ENCODE measurements around the gene CCDC127. TPM values are rescaled to one million over a fixed set of nuclear protein-coding genes. Genes with fewer than 3 reads are reported as not detected.
"Not testable (repeated sequence)": the region's sequence is repeated elsewhere in the genome, so short reads cannot be mapped to it uniquely, and the experiment has no call there.

The CCDC127 gene
- total RNA-seq, 2 donors from 2014 or later: 1.9 to 2.4 TPM

DNA sequence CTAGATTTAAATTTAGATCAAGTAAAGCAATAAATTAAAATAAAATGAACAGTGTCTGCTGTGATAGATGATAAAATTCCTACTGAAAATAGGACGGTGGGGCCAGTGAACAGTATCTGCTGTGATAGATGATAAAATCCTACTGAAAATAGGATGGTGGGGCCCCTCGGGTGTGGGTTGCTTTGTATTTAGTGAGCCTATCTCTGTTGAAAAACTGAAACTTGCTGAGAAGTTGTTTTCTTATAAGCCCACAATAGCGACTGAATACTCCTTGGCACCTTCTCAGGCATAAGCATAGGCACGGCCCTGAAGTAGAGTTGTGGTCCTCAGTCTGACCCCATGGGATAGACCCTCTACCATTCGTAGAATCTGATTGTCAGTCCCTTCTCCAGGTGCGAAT lies 5.8 kb upstream of the CCDC127 start:
- H3K27me3 Mint-ChIP-seq: no peaks in the 10 kb centered on the region
- ATAC-seq (no peak), DNase-seq (no peak)
- peaks cover 28% of the 10 kb centered on the region for H3K4me1 Mint-ChIP-seq
- no peaks in the 10 kb centered on the region for H3K9me3 ChIP-seq (ENCODE audit: control insufficient read depth, low read length, poor library complexity, severe bottlenecking)
- H3K27ac Mint-ChIP-seq: peak overlapping the region; percentile 96
- peaks cover 9% of the 10 kb centered on the region for H3K36me3 Mint-ChIP-seq (ENCODE audit: low read depth)
- no peak overlapping the region for H3K4me3 Mint-ChIP-seq

DNA sequence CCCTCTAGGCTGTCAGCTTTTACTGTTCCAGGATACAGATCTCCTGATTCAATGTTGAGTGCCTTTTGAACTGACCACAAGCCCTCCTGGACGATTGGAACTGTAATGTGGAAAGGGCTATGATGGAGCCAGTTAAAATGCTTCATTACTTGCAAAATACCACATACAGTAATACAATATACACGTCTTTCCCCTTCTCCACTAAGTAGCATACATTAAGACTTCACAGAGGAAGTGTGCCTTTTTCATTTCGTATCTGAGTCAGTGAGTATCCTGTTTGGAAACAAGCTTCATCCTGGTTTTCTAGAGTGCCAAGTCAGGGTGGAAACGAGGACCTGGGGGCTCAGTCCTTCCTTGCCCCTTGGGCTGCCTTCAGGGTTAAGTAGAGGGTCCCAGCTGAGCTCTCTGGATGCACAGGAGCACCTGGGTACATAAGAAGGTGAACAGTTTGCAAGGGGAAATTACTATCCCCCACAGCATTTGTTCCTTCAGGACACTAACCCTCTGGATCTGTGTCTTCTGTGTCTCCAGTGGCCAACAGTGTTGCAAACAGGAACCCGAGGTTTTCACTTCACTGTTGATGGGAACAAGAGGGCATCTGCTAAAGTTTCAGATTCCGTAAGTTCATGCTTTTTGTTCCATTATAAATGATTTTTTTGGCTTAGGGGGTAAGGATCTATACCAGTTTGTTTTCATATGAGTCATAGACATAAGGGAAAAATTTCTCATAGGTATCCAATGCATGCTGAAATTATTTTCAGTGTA lies 5.2 kb upstream of the CCDC127 start:
- H3K4me1 Mint-ChIP-seq: peaks cover 28% of the 10 kb centered on the region
- not testable (repeated sequence) for DNase-seq; ATAC-seq; H3K27me3 Mint-ChIP-seq; H3K9me3 ChIP-seq (ENCODE audit: control insufficient read depth, low read length, poor library complexity, severe bottlenecking); H3K36me3 Mint-ChIP-seq (ENCODE audit: low read depth)
- peak overlapping the region; percentile 96 for H3K27ac Mint-ChIP-seq
- peak overlapping the region; percentile 25 for H3K4me3 Mint-ChIP-seq

DNA sequence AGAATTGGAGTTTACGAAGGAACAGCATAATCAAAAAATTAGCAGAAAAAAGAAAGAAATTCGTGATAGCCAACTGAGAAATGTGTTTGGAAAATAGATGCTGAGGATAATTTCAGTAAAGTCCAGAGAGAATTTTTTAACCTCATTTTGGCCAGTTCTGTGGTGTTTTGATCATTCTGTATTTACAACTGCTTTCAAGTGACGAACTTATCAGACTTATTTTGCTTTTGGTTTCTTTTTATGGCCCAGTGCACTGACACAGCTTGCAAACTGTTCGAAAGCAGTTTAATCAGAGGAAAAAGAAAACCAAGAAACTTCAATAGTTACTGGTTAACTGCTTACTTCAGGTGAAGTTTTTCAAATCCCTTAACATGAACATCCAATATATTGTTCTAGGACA lies 2.0 kb upstream of the CCDC127 start:
- DNase-seq (no peak), ATAC-seq (peak; percentile 27)
- Mint-ChIP-seq H3K27me3 (no peaks in the 10 kb centered on the region), H3K36me3 (ENCODE audit: low read depth) (no peaks in the 10 kb centered on the region), H3K27ac (peak overlapping the region; percentile 96), H3K4me3 (peak overlapping the region; percentile 92), H3K4me1 (peaks cover 31% of the 10 kb centered on the region)
- no peaks in the 10 kb centered on the region for H3K9me3 ChIP-seq (ENCODE audit: control insufficient read depth, low read length, poor library complexity, severe bottlenecking)

DNA sequence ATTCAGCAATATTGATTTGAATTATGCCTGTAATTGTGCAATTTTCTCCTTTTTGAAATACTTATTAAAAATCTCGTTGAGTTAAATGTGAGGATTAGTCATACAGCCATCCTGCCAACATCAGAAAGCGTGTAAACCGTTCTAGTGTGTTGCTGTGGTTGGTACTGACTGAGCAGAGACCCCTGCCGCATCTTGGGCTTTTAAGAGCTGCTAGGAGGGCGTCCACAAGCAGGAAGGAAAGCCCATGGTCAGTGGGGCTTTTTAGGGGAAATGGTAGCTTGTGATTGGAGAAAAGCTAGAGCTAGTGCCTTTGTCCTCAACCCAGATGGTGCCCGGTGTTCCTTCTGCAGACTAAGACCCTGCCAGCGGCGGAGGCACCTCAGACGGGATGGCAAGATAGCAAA lies 1.5 kb upstream of the CCDC127 start:
- Mint-ChIP-seq H3K4me3 (peak overlapping the region; percentile 92), H3K27ac (peak overlapping the region; percentile 96), H3K36me3 (ENCODE audit: low read depth) (no peaks in the 10 kb centered on the region), H3K4me1 (peaks cover 33% of the 10 kb centered on the region), H3K27me3 (no peaks in the 10 kb centered on the region)
- ATAC-seq (peak; percentile 24), DNase-seq (no peak)
- no peaks in the 10 kb centered on the region for H3K9me3 ChIP-seq (ENCODE audit: control insufficient read depth, low read length, poor library complexity, severe bottlenecking)

DNA sequence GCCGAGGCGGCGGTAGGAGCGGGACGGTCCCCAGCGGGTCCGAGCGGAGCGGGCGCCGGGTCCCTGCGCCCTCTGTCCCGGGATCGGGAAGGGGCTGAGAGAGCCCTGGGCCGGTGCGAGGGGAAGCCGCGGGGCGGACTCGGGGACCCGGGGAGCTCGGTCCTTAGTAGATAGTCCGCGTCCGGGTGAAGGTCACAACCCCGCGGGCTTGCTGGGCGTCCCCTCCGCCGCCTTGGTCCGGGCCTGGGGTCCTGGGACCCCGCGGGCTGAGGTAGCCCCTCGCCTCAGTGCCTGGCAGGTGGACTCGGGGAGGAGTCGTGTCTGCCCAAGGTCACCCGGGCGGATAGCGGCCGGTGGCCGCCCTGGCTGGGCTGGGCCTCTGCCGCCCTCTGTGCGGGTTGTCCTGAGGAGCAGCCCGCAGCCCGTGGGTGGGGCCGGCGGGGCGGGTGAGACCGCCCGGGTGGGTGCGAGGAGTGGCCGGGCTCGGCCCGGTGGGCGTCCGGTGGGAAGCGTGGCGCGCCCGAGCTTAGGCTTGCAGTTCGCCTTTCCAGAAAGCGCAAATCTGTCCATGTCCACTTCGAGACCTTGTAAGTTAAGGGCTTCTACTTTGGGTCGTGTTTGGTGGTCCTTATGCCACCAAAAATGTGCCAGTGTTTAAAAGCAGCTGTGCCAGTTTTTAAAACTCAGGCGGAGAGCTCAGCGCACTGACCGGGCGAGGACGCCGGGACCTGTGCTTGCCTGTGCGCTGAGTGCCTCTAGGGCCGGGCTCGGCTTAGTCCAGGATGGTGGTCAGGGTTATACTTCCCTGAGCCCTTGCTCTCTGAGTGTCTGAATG lies 721 bp upstream of the CCDC127 start:
- no peaks in the 10 kb centered on the region for H3K36me3 Mint-ChIP-seq (ENCODE audit: low read depth)
- no peaks in the 10 kb centered on the region for H3K27me3 Mint-ChIP-seq
- peak in 1 of 3 donors; percentile 20 for DNase-seq
- no peaks in the 10 kb centered on the region for H3K9me3 ChIP-seq (ENCODE audit: control insufficient read depth, low read length, poor library complexity, severe bottlenecking)
- H3K4me3 Mint-ChIP-seq: peak overlapping the region; percentile 92
- peak overlapping the region; percentile 96 for H3K27ac Mint-ChIP-seq
- peaks cover 38% of the 10 kb centered on the region for H3K4me1 Mint-ChIP-seq
- peak; percentile 13 for ATAC-seq

DNA sequence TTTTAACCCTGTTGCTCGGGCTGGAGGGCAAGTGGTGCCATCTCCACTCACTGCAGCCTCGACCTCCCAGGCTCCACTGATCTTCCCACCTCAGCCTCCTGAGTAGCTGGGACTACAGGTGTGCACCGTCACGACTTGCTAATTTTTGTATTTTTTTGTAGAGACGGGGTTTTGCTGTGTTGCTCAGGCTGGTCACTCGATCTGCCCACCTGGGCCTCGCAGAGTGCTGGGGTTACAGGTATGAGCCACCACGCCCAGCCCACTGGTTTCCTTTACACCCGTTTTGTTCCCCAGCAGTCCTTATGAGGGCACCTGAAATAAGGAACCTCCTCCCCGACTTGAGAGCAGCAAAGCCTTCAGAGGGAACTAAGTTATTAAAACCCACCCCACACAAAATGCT lies 1.9 kb downstream of the CCDC127 start:
- H3K4me1 Mint-ChIP-seq: peaks cover 23% of the 10 kb centered on the region
- H3K27ac Mint-ChIP-seq; H3K36me3 Mint-ChIP-seq (ENCODE audit: low read depth); H3K4me3 Mint-ChIP-seq; DNase-seq; H3K9me3 ChIP-seq (ENCODE audit: control insufficient read depth, low read length, poor library complexity, severe bottlenecking); ATAC-seq; H3K27me3 Mint-ChIP-seq: not testable (repeated sequence)

DNA sequence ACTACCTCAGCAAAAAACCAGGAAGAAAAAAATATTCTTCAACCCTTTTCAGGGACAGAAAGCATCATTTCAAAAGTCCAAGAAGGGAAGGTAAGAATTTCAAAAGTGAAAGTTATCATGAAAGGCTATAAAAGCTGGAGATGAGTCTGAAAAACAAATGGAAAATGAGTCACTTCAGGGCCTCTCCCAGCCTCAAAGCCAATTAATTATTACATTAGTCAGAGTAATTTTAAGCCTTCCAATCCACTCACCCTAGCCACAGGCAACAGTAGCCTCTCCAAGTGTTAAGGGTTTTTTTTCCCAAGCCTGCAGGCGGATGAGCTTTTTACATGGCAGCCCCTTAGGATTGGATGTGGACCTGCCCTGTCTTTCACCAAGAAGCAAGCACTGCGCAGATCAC lies 2.7 kb downstream of the CCDC127 start:
- ATAC-seq; H3K36me3 Mint-ChIP-seq (ENCODE audit: low read depth); H3K9me3 ChIP-seq (ENCODE audit: control insufficient read depth, low read length, poor library complexity, severe bottlenecking); H3K27ac Mint-ChIP-seq; DNase-seq; H3K27me3 Mint-ChIP-seq: not testable (repeated sequence)
- H3K4me1 Mint-ChIP-seq: peaks cover 25% of the 10 kb centered on the region
- peak overlapping the region; percentile 21 for H3K4me3 Mint-ChIP-seq

DNA sequence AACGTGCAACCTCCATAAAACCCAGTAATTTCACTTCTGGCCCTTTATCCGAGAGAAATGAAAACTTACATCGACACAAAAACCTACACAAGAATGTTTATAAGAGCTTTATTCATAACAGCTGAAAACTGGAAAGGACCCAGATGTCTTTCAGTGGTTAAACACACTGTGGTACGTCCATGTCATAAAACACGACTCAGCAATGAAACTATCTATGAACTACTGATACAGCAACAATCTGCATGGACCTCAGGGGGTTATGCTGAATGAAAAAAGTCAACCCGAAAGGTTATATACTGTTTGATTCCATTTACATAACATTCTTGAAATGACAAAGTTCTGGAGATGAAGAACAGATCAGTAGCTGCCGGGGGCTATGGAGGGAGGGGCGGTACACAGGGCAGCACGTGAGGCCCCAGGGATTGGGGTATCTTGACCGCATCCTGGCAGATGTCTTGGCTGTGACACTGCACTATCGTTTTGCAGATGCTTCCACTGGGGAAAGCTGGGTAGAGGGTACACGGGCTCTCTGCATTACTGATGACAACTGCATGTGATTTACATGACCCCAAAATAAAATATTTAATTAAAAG lies 4.1 kb downstream of the CCDC127 start:
- Mint-ChIP-seq H3K27me3 (no peaks in the 10 kb centered on the region), H3K4me3 (no peak overlapping the region), H3K27ac (peak overlapping the region; percentile 21), H3K4me1 (peaks cover 28% of the 10 kb centered on the region), H3K36me3 (ENCODE audit: low read depth) (no peaks in the 10 kb centered on the region)
- DNase-seq (no peak), ATAC-seq (no peak)
- no peaks in the 10 kb centered on the region for H3K9me3 ChIP-seq (ENCODE audit: control insufficient read depth, low read length, poor library complexity, severe bottlenecking)

DNA sequence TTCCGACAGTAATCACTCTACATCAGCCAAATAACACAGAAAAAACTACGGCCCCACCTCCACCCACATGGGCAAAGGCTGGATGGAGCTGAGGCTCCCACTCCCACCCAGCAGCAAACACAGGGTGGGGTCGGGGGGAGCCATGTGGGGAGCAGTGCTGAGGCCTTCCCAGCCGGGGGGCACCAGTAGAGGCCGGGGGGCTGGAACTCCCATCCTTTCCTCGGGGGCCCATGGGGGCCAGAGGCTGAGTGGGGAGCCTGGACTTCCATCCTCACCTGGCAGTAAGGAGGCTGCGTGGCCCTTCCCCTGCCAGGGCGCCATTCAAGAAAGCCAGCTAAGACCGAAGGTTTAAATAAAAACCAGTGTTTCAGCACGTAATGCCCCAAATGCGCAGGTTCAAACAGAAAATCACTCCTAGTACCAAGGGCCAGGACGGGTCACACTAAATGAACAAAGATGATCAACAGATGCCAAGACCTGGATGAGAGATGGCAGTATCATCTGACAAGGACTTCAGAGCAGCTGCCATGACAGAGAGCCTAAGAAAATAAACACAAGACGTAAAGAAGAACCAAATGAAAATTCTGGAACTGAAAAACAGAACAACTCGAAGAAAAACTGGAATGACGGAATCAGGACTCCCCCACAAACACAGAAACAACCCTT lies 9.4 kb downstream of the CCDC127 start:
- ATAC-seq (no peak), DNase-seq (no peak)
- H3K9me3 ChIP-seq (ENCODE audit: control insufficient read depth, low read length, poor library complexity, severe bottlenecking): no peaks in the 10 kb centered on the region
- no peak overlapping the region for H3K27ac Mint-ChIP-seq
- H3K4me3 Mint-ChIP-seq: no peak overlapping the region
- H3K36me3 Mint-ChIP-seq (ENCODE audit: low read depth): peaks cover 9% of the 10 kb centered on the region
- peaks cover 17% of the 10 kb centered on the region for H3K4me1 Mint-ChIP-seq
- H3K27me3 Mint-ChIP-seq: no peaks in the 10 kb centered on the region

DNA sequence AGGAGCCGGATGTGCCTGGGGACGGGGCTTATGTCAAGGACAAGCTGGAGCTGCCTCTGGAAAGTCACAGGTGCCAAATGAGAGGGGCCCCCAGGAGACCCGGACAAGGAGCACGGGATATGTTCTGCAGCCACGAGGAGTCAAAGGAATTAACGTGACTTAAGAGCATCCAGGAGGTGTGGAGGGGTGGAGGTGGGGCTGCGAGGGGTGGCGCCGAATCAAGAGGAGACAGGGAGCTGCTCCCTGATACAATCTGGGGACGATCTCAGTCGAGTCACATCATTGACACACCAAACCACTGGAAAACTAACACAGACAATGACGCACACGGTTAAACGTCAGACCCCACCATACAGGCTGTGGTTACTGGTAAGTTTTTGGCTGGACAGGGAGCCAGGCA lies 10.4 kb downstream of the CCDC127 start:
- ATAC-seq (no peak), DNase-seq (no peak)
- Mint-ChIP-seq H3K36me3 (ENCODE audit: low read depth) (peaks cover 10% of the 10 kb centered on the region), H3K4me1 (peaks cover 17% of the 10 kb centered on the region), H3K27ac (no peak overlapping the region), H3K4me3 (no peak overlapping the region), H3K27me3 (no peaks in the 10 kb centered on the region)
- H3K9me3 ChIP-seq (ENCODE audit: control insufficient read depth, low read length, poor library complexity, severe bottlenecking): no peaks in the 10 kb centered on the region

DNA sequence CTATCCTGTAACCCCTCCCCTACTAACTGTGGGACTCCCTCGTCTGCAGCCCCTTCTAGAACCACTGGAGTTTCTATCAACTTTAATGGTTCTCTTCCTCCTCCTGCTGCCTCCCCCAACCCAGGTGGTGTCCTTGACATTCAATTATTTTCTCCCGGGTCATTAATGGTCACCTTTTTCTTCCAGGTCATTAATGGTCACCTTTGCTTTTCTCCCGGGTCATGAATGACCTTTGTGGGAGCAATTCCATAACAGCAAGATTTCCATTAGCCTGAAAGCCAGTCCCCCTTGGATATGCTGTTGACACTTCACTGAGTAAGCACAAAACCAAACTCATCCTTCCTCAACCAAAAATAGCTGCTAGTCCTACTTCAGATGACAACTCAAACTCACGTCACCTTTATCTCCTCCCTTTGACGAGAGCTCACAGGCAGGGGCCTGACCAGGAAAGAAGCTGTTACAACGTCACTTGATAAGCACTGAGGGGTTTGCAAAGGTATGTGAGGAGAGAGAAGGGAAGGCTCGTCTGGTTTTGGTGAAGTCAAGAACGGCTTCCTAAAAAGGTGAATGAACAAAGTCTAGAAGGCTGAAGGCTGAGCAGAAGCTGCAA lies 10.9 kb downstream of the CCDC127 start:
- ATAC-seq (no peak), DNase-seq (no peak)
- Mint-ChIP-seq H3K27me3 (no peaks in the 10 kb centered on the region), H3K36me3 (ENCODE audit: low read depth) (peaks cover 11% of the 10 kb centered on the region), H3K27ac (no peak overlapping the region), H3K4me1 (peaks cover 17% of the 10 kb centered on the region), H3K4me3 (no peak overlapping the region)
- H3K9me3 ChIP-seq (ENCODE audit: control insufficient read depth, low read length, poor library complexity, severe bottlenecking): no peaks in the 10 kb centered on the region

DNA sequence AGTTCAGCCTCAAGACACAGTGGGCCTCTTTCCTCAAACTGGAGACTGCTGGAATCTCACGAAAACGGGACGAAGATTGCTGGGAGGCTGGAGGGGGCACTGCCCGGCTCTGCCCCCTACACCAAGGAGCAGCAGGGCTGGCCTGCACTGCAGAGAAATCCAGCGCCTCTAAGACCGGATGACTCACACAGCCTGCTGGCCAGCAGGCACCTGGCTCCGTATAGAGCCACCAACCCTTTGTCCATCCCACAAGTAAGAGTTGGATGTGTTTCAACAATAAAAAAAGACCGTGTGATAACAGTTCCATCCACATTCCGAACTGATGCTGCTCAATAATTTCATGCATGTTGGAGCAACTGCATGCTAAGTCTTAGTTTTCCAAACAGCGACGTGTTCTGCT lies 11.5 kb downstream of the CCDC127 start:
- no peaks in the 10 kb centered on the region for H3K9me3 ChIP-seq (ENCODE audit: control insufficient read depth, low read length, poor library complexity, severe bottlenecking)
- no peak overlapping the region for H3K27ac Mint-ChIP-seq
- H3K4me1 Mint-ChIP-seq: peaks cover 17% of the 10 kb centered on the region
- H3K36me3 Mint-ChIP-seq (ENCODE audit: low read depth): peaks cover 11% of the 10 kb centered on the region
- no peak overlapping the region for H3K4me3 Mint-ChIP-seq
- DNase-seq (no peak), ATAC-seq (no peak)
- no peaks in the 10 kb centered on the region for H3K27me3 Mint-ChIP-seq
